Stimulated activated CD8-positive, alpha-beta memory T cell treated with anti-CD3 and anti-CD28 coated beads, Interleukin-15, amount 100 ng/mL, for 48 hours (primary cell): ENCODE data around the gene SYT11.
"Not testable (repeated sequence)": the region's sequence is repeated elsewhere in the genome, so short reads cannot be mapped to it uniquely, and the experiment has no call there.

Source experiments
- DNase-seq, 2 donors: peaks; one replicate each; pipeline ENCODE4 v3.0.0-alpha.2; 2020; ENCODE audit warnings: low read depth in 2 of 2

Gene SYT11

DNA sequence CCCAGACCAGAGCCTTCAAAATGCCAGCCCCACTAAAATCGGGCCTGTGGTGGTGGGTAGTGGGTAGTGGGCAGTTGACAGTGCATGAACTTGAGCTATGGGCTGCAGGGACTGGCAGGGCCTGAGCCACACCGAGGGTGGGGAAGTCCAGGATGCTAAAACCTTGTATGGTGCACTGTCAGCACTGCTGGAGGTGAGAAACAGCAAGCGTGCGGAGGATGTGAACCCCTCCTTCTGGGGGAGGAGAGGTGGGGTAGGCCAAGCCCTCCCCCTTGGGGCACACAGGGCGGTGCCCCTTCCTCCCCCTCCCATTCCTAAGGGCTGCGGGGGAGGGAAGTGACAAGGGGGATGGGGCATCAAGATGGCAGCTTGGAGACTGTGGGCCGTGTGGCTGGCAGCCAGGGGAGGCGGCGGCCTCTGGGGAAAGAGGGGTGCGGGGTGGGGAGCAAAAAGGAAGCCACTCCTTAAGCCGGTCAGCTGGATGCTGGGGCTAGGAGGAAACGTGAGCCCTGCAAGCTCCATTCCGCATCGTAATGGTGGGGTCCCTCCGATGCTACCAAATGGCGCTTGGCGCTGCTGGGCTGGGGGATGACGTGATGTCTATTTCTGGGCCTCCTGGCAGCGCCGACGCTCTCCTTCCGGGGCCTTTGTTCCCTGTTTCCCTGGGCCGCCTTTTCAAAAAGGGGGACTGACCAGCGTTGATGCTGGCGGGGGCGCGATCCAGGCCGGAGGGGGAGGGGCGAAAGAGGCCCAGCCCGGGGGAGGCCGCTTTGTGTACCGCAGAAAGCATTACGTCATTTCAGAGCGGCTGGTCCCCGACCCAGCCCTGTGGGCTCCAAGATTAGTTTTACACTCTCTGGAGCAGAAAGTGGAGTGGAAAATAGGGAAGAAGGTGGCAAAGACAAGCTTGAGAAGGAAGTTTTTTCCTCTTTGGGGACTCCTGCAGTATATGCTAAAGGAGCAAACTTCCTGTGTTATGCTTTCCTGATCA is 809 bp downstream of the SYT11 start:
- peak; percentile 57 to 58 for DNase-seq

DNA sequence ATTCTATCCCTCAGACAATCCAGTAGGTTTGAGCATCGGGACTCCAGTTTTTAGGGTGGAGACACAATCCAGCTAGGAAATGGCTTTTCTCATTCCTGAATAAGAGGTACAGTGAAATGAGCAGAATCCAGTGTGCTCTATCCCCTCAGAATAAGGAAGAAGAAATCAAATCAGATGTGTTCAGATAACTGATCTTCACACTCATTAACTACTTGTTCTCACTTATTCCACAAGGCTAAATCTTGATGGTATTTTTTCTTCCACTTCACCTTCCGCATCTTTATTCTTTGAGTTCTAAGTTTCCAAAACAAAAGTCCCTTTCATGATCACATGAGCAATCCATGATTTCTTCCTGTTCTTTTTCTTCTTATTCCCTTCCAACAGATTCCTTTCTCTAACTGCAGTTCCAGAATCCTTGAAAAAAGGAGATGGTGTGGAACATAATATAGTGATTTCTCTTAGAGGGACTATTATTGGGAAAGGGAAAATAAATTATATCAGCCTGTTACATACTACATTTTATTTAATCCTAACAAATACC is 1.7 kb downstream of the SYT11 start:
- DNase-seq = no peak

DNA sequence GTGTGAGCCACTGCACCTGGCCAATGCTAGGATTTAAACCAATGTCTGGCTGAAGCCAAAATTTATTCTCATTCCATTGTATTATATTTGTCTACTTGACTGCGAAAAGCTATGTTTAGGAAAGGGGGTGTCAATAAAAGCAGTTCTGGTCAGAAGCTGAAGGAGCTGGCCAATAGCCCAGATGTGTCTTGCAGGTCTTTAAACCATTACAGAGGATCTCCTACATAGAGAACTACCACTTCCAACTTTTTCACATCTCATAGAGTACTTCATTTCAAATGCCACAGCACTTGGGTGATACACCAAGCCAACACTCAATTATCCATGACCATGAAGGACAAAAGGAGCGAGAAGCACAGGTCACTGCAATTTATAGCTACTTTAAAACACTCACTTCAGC is 2.5 kb downstream of the SYT11 start:
- DNase-seq = no peak

DNA sequence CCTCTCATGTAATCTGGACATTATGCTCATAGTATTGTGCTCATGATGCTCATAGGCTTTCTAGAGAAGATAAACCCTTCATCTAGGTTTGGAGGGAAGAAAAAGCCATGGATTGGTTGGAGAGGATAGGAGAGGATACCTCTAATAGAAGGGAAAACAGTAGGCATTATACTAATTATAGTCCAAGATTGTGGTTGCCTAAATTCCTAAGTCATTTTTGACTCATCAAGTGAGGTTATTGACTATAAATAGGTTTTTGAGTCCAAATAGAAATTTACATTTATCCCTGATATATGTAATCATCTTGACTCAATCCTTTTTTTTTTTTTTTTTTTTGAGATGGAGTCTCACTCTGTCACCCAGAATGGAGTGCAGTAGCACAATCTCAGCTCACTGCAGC is 5.0 kb downstream of the SYT11 start:
- no peak for DNase-seq

DNA sequence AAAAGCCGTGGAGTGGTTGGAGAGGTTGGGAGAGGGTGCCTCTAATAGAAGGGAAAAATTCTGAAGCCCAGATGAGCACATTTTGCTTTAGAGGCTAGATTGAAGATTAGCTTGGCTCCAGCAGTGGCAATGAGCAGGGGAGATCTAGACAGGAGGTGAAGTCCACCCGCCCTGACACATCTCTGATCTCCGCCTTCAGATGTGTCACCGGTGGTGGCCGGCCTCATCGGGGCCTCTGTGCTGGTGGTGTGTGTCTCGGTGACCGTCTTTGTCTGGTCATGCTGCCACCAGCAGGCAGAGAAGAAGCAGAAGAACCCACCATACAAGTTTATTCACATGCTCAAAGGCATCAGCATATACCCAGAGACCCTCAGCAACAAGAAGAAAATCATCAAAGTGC is 8.4 kb downstream of the SYT11 start:
- no peak for DNase-seq

DNA sequence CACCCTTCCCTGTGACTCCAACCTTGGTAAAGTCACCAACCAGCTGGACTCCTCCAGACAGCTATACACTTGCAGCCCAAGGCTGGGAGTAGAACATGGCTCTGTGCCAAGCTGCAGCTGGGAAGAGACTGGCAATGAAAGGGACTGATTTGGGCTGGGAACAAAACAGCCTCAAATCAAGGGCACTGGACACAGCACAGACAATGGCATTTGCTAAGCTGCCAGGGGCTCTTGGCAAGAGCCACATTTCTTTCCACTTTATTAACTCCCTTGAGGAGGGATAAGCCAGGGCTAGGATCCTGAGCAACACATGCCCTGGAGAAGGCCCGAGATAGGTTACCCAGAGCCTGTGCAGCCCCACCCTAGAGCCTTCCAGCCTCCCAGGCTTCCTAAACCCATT is 12.0 kb downstream of the SYT11 start:
- DNase-seq = no peak

DNA sequence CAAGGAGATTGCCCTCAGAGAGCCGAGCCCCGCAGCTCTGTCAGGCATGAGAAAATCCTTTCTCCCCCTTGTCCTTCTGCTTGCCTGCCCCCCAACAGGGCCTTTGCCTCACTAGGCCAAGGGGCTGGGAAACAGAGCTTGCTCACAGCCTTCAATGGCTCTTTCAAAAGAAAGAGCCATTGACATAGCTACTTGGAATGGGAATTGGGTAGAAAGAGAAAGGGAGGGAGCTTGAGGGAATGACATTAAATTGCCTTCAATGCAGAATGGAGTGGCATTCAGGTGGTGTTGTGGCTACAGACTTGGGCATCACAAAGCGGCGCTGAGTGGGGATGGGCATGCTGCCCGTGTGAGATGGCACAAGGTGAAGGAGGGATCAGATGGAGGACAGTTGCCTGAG is 13.2 kb downstream of the SYT11 start:
- DNase-seq = no peak

DNA sequence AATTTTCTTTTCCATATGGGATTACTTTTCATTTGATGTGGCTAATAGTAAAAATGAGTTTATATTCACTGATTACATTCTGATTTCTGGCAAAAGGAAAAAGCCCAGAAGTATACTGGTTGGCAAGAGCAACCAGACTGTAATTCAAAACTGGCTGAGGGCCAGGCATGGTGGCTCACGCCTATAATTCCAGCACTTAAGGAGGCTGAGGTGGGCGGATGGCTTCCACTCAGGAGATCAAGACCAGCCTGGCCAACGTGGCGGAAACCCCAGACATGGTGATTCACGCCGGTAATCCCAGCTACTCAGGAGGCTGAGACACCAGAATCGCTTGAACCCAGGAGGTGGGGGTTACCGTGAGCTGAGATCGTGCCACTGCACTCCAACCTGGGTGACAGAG is 14.5 kb downstream of the SYT11 start:
- DNase-seq = no peak

DNA sequence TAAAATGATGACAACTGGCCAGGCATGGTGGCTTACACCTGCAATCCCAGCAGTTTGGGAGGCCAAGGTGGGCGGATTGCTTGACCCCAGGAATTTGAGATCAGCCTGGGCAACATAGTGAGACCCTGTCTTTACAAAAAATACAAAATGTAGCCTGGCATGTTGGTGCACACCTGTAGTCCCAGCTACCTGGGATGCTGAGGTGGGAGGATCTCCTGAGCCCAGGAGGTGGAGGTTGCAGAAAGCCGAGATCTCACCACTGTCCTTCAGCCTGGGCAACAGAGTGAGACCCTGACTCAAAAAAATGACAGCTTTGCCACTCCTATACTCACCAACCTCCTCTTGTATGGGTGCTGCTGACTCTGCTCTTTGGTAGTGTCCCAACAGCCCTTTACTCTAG is 18.6 kb downstream of the SYT11 start:
- no peak for DNase-seq

DNA sequence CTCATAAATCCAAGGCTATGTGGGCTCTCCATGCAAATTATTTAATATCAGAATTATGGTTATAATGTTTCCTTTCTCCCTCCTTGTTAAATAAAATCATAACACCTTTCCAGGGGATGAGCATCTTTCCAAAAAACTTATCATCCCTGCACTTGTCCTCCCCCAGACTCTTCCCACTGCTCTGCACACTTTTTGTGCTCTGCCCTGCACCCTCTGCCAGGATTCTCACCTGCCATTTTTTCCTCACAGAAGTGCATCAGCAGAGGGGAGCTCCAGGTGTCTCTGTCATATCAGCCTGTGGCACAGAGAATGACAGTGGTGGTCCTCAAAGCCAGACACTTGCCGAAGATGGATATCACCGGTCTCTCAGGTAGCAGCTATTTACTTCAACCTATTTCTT is 20.9 kb downstream of the SYT11 start:
- no peak for DNase-seq

DNA sequence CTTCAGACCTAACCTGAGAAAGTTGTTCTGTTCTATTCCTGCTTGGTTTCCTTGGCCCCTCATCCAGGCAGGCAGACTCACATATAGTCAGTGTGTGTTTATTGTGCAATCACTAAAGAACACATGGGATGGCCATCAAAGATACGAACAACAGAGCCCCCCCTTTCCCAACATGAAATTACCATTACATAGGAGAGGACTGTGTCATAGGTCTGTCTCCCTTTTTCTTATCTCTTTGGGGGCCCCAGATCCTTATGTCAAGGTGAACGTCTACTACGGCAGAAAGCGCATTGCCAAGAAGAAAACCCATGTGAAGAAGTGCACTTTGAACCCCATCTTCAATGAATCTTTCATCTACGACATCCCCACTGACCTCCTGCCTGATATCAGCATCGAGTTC is 21.6 kb downstream of the SYT11 start:
- DNase-seq = no peak

DNA sequence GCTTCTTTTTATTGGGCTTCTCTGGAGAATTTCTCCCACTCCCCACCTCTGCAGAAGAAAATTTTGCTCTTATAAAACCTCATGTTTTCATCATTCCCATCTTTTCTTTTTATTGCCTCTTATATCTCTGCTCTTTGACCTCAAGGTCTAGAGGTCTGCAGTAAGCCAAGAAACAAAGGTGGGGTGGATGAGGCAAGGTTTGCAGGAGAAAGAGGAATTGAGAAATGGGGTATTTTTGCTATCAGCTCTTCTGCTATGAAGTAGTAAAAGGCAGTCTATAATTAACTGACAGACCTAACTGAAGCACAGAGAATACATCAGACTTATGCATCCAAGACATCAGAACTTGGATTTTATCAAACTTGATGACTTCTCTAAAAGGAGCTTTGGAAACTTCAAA is 22.9 kb downstream of the SYT11 start:
- no peak for DNase-seq

DNA sequence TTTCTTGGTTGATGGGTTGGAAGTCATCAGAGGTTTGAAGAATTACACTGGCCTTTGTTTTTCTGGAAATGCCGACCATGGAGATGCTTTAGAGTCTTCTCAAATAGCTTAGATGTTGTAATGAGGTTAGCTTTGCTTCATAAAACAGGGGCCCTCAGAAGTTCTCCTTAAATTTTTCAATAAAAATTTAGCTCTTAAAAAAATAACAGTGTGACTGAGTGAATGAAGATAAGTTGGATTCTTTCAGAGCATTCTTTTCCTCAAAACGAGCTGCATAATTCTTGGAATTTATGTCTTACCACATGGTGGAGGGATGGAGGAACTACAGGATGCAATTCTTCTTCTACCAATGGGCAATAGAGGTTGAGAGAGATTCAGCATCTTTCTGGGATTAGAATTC is 23.4 kb downstream of the SYT11 start:
- no peak for DNase-seq

DNA sequence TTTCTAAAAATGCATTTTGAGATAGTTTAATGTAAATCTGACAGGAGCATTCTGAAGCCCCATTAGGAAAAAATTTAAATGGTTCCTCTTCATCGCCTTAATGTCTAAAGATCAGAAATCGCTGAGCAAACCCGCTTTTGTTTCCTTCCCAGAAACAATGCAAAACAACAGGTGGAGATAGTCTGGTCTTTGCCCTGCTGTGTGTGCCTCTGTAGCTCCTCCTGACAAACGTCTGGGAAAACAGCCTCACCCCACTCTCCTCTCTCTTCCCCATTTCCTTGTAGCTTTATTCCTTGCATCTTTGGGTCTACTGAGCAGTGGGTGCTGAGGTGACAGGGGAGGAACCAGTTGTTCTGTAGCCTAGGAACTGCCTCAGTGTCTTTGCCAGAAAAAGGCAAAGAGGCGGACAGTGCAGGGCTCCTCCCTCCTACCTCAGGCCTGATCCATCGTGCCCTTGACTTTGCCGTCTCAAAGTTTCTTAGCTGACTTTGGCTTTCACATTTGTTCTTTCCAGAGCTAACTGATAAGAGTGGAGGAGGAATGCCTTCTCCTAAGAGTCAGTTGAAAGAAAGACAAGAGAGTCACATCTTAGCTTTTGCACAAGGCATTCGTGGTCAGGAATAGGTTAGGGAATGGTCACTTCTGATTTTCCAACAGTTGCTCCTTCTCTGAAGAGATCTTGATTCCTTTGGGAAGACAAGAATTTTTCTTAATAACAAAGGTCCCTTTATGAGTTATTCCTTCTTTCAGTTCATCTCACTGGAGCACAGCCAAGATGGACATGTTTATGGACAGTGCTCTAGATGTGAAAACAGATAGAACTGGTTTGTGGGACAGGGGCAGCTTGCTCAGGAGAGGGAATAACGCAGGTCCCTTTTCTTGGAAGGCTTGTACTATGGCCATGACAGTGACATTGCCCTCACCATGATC is 24.9 kb downstream of the SYT11 start:
- DNase-seq = no peak

DNA sequence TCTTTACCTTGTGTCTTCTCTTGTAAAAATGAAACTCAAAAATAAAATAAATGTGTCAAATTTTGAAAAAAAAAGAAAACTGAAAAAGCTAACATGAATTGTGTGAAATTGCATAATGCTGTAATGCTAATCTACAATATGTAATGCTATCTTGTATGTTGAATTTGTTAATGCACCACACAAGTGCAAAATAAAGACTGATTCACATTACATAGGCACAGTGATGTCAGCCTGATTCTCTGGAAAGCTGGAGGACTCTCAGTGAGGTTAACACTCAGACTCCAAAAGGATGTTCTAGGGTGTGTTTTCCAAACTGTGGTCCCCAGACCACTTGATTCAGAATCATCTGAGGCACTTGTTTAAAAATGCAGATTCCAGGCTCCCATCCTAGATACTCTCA is 25.6 kb downstream of the SYT11 start:
- no peak for DNase-seq

DNA sequence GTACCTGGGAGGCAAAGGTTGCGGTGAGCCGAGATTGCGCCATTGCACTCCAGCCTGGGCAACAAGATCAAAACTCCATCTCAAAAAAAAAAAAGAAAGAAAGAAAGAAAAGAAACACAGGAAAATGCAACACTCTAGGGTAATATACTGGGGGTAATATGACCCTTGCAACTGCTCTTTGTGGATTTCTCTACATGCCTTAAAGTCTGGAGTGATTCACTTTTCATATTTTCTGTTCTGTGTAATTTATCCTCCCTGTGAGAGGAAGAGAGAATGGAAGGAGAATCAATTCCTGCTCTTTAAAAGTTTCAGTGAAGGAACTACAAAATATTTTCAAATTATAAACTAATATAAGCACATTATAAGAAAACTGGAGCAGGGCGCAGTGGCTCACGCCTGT is 29.1 kb downstream of the SYT11 start:
- DNase-seq = no peak

DNA sequence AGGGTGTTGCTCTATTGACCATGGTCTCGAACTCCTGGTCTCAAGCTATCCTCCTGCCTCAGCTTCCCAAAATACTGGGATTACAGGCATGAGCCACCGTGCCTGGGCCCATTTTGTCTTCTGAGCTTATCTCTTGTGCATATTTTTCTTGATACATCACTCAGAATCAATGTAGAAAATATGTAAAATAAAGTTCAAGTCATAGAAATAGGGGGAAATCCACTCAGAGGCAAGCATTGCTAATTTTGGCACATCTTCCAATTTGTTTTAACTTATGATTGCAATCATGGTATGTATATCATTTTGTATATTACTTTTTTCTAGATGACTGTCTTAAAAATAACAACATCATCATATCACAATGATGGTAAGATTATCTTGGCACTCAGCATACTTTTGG is 30.2 kb downstream of the SYT11 start:
- no peak for DNase-seq

DNA sequence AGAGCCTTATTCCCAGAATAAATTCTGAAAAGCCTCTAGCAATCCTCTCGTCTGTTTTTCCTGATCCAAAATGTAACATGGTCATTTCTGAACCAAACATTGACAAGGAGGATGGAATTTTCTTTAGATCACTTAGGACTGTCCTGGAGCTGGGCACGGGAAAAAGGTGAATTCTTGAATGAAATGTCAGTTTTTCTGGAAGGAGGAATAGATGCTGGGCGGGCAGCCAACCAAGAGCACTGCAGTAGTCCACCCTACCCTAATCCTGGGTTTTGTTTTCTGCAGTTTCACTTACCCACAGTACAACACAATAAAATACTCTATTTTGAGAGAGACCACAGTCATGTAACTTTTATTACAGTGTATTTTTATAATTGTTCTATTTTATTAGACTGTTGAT is 30.9 kb downstream of the SYT11 start:
- DNase-seq = no peak

DNA sequence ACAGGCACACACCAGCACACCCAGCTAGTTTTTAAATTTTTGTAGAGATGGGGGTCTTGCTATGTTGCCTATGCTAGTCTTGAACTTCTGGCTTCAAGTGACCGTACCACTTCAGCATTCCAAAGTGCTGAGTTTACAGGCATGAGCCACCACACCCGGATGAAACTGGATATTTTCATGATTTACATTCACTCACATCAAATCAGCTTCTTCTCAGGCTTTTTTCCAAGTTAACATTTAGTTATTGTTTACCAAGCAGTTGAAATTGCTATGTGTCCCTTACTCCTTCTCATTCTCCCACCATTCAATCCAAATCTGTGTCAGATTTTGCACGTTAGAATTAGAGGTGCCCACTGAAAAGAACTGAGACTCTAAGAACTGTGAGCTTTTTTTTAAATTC is 33.4 kb downstream of the SYT11 start:
- no peak for DNase-seq

DNA sequence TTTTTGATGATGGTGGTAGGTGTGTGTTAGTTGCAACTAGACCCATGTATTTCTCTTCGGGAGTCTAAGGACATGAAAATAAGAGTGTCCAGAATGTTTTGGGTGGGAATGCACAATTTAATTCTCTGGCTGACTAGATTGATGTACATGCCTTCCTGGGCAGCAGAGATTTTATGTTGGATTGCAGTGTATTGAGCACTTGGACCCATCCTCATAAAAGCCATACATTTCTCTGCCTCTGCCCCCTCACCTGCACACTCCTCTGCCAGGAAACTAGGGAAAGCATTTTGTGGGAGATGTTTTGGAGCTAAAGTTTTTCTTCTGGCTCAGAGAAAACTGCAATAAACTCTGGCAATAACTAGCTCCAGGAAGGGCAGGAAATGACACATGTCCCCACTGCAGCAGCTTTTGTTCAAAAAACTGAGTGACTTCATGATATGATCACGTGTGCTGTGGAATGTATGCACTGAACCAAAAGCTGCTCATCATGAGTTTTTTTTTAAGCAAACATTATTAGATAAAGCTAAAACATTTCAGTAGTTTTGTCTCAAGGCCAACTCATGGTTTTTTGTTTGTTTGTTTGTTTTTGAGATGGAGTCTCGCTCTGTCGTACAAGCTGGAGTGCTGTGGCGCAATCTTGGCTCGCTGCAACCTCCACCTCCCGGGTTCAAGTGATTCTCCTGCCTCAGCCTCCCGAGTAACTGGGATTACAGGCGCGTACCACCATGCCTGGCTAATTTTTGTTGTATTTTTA is 34.2 kb downstream of the SYT11 start:
- no peak for DNase-seq

DNA sequence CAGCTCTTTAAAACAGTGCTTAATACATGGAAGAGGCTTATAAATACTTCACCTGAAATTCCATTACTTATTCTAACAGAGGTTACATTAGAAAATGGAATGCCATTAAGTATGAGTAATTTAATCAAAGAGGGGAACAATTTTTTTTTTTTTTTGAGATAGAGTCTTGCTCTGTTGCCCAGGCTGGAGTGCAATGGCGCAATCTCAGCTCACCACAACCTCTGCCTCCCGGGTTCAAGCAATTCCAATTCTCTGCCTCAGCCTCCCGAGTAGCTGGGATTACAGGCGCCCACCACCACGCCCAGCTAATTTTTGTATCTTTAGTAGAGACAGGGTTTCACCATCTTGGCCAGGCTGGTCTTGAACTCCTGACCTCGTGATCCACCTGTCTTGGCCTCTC is 36.2 kb downstream of the SYT11 start:
- not testable (repeated sequence) for DNase-seq

DNA sequence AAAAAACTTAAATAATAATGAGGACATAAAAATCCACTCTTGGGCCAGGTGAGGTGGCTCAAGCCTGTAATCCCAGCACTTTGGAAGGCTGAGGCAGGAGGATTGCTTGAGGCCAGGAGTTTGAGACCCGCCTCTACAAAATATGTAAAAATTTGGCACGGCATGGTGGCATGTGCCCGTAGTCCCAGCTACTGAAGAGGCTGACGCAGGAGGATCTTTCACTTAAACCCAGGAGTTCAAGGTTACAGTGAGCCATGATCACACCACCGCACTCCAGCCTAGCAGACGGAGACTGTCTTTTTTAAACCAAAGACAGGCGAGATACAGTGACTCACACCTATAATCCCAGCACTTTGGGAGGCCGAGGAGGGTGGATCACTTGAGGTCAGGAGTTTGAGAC is 37.1 kb downstream of the SYT11 start:
- DNase-seq = not testable (repeated sequence)
